Esophagus muscularis mucosa (tissue), 4 donors: ENCODE results near the gene PKD1L1. TPM values are rescaled to one million over a fixed set of nuclear protein-coding genes. Genes with fewer than 3 reads are reported as not detected.

Source experiments
- DNase-seq: peaks from one replicate; pipeline ENCODE4 v3.0.0-alpha.2; 2017; ENCODE audit errors: extremely low spot score
- H3K27ac ChIP-seq, 4 donors: fragments of 200-600 bp; sonication (generic); replicated peaks in 1 of 4; 1 replicate in 3 of 4; 2 replicates in 1 of 4; pipeline ENCODE4 v1.5.1; 2016 to 2019; ENCODE audit warnings: mild to moderate bottlenecking in 1 of 4
- H3K27me3 ChIP-seq, 4 donors: fragments of 200-600 bp; sonication (generic); one replicate each; pipeline versions ENCODE4 v1.5.1 to v1.6.0; 2016 to 2019
- H3K36me3 ChIP-seq, 4 donors: fragments of 200-600 bp; sonication (generic); one replicate each; pipeline ENCODE4 v1.5.1; 2016 to 2019
- H3K4me1 ChIP-seq, 4 donors: fragments of 200-600 bp; sonication (generic); one replicate each; pipeline ENCODE4 v1.5.1; 2016 to 2019
- H3K4me3 ChIP-seq, 4 donors: fragments of 200-600 bp; sonication (generic); 1 replicate in 2 of 4; 2 replicates in 2 of 4; pipeline ENCODE4 v1.5.1; 2016 to 2019; ENCODE audit warnings: mild to moderate bottlenecking in 4 of 4, moderate library complexity in 1 of 4
- H3K9me3 ChIP-seq, 4 donors: fragments of 200-600 bp; sonication (generic); 1 replicate in 3 of 4; 2 replicates in 1 of 4; pipeline ENCODE4 v1.5.1; 2016 to 2019
- EP300 ChIP-seq: sonication (generic); formaldehyde crosslinking; IDR thresholded peaks from one replicate; pipeline ENCODE4 v1.6.1; 2017; ENCODE audit warnings: antibody characterized with exemption
- POLR2A ChIP-seq: fragments of 450-650 bp; IDR thresholded peaks from one replicate; pipeline ENCODE4 v1.6.1; 2017; ENCODE audit warnings: antibody characterized with exemption, moderate library complexity, mild to moderate bottlenecking, low read depth
- POLR2AphosphoS5 ChIP-seq, 2 donors: sonication (generic); formaldehyde crosslinking; IDR thresholded peaks; one replicate each; pipeline ENCODE4 v1.6.1; 2017; ENCODE audit warnings: antibody characterized with exemption in 2 of 2
- WGBS: methylation state at CpG from one replicate; pipeline ENCODE4 v1.1.5; 2018; 5-methylcytosine and 5-hydroxymethylcytosine counted together
- intact Hi-C: fragments of 100-400 bp; cut with DNase I; formaldehyde crosslinking; loops from one replicate; pipeline ENCODE4 v1.15.1; 2023
- total RNA-seq, 4 donors: library from RNA; depleted of rRNA; stranded (reverse); fragments of >200 nt; gene quantifications; one replicate each; pipeline versions ENCODE4 v1.1.0 to v1.2.1, GENCODE V29; 2016
- TF ChIP-seq, protein P1 (sequence below), 3 experiments: fragments of 200-600 bp in 2 of 3; fragments of 450-650 bp in 1 of 3; sonication (generic) in 2 of 3; IDR thresholded peaks; one replicate each; pipeline ENCODE4 v1.5.1; 2017 to 2019; ENCODE audit warnings: antibody characterized with exemption in 3 of 3, mild to moderate bottlenecking in 2 of 3, moderate library complexity in 1 of 3

Gene PKD1L1
- total RNA-seq, 4 donors from 2014 or later = 0.50 to 1.7 (median 0.73) TPM

DNA sequence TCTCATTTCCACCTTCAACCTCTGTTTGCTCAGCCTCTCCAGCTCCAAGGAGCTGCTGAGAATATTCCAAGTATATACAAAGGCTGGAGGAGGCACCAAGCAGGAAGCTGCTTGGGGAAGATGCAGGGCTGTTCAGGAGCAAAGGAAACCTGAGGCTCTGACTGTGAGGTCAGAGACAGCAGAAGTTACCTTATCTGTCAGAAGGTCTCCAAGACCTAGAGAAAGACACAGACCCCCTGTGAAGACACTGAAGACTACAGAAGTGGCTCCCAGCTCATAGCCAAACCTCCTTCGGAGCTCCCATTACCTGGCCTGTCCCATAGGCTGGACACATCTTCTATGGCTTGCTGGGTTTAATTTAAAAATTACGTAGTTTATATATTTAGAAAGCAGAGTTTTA is 53.2 kb downstream of the PKD1L1 start:
- TF ChIP-seq, protein P1, sequence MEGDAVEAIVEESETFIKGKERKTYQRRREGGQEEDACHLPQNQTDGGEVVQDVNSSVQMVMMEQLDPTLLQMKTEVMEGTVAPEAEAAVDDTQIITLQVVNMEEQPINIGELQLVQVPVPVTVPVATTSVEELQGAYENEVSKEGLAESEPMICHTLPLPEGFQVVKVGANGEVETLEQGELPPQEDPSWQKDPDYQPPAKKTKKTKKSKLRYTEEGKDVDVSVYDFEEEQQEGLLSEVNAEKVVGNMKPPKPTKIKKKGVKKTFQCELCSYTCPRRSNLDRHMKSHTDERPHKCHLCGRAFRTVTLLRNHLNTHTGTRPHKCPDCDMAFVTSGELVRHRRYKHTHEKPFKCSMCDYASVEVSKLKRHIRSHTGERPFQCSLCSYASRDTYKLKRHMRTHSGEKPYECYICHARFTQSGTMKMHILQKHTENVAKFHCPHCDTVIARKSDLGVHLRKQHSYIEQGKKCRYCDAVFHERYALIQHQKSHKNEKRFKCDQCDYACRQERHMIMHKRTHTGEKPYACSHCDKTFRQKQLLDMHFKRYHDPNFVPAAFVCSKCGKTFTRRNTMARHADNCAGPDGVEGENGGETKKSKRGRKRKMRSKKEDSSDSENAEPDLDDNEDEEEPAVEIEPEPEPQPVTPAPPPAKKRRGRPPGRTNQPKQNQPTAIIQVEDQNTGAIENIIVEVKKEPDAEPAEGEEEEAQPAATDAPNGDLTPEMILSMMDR (IDR thresholded peaks at IDR 0.05) = no peak
- Histone ChIP-seq H3K27ac (no peak overlapping the region), H3K4me3 (no peak overlapping the region), H3K9me3 (no peaks in the 10 kb centered on the region), H3K36me3 (peaks cover 0 to 19% (median 0%) of the 10 kb centered on the region in 4 donors), H3K4me1 (no peaks in the 10 kb centered on the region), H3K27me3 (peaks cover 0 to 5% (median 0%) of the 10 kb centered on the region in 4 donors)
- peak; percentile 66 for DNase-seq
- intact Hi-C loops = no loop called here
- WGBS = 94% methylated on average over 2 of the region's 2 CpGs

DNA sequence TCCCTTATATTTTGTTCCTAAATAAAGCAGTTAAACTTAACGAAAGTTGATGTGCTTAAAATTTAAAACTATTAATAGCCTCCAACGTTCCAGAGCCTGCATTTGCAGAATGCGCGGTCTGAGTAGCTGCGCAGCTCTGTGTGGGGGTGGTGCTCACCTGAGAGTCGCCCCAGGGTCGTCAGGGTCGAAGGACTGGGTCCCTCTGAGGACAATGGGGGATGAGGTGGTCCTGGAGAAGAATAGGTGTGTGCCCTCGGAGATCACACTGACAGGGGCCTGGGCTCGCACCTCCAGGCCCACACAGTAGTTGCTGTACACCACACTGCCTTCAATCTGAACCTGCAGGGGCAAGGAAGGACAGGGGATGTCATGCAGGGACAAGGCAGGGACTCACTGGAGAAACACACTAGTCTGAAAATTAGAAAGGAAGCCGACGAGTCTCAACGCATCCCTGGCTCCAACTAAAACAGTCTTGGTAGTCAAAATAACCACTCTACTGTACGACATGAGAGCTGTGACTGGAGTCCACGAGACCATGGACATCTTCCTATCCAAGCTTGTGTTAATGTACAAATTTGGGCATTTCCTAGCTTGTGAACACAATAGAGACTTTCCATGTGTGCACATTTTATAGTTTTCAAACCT is 54.4 kb downstream of the PKD1L1 start:
- intact Hi-C loops = no loop called here
- WGBS = 90% methylated on average over 15 of the region's 15 CpGs
- Histone ChIP-seq H3K27me3 (peaks cover 0 to 5% (median 0%) of the 10 kb centered on the region in 4 donors), H3K4me3 (no peak overlapping the region), H3K27ac (no peak overlapping the region), H3K36me3 (peaks cover 0 to 19% (median 0%) of the 10 kb centered on the region in 4 donors), H3K4me1 (no peaks in the 10 kb centered on the region), H3K9me3 (no peaks in the 10 kb centered on the region)
- TF ChIP-seq POLR2AphosphoS5 (IDR thresholded peaks at IDR 0.05) = no peak
- TF ChIP-seq EP300 = no peak
- no peak for TF ChIP-seq POLR2A
- TF ChIP-seq, protein P1 (IDR thresholded peaks at IDR 0.05) = no peak
- no peak for DNase-seq

DNA sequence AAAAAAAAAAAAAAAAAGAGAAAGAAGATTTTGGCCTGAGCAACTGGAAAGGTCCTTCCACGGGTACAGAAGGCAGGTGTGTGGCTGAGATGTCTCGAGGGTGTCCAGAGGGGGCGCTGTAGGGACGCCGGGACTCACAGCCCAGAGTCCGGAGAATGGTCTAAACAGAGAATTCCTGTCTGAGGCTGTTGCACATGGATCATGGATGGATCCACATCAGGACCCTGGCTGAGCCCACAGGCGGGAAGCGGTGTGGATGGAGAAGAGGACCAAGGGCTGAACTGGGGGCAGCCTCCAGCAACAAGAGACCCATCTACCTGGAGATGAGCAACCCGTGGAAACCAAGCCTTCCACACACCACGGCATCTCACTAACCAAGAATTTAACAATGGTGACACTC is 55.0 kb downstream of the PKD1L1 start:
- Histone ChIP-seq H3K4me3 (no peak overlapping the region), H3K4me1 (no peaks in the 10 kb centered on the region), H3K36me3 (peaks cover 0 to 19% (median 0%) of the 10 kb centered on the region in 4 donors), H3K9me3 (no peaks in the 10 kb centered on the region), H3K27me3 (peaks cover 0 to 5% (median 0%) of the 10 kb centered on the region in 4 donors), H3K27ac (no peak overlapping the region)
- intact Hi-C loops = no loop called here
- 69% methylated on average over 10 of the region's 10 CpGs for WGBS
- TF ChIP-seq, protein P1 (IDR thresholded peaks at IDR 0.05) = no peak
- TF ChIP-seq EP300 (no peak), POLR2A (no peak), POLR2AphosphoS5 (IDR thresholded peaks at IDR 0.05) (no peak)
- peak; percentile 88 for DNase-seq

DNA sequence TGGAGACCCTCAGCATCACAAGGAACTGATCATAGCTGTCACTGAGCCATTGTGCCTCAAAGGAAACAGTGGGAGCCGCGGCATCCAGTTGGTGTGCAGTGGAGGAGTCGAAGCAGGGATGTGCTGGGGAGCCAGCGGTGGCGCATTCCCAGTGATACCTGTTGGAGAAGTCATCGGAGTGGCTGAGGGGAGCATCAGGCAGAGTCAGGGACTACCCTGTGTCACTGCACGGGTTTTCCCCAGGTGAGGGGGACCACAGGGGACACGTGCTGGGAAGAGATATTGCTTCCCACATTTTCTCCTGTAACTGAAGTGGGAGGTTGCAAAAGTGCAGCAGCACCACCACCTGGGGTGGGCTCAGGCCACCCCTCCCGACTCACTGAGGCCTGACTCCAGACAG is 57.7 kb downstream of the PKD1L1 start:
- Histone ChIP-seq H3K27ac (no peak overlapping the region), H3K36me3 (peaks cover 0 to 13% (median 0%) of the 10 kb centered on the region in 4 donors), H3K4me1 (no peaks in the 10 kb centered on the region), H3K27me3 (no peaks in the 10 kb centered on the region), H3K9me3 (no peaks in the 10 kb centered on the region), H3K4me3 (no peak overlapping the region)
- 87% methylated on average over 9 of the region's 9 CpGs for WGBS
- TF ChIP-seq EP300 (no peak), POLR2A (no peak), POLR2AphosphoS5 (IDR thresholded peaks at IDR 0.05) (no peak)
- TF ChIP-seq, protein P1 (IDR thresholded peaks at IDR 0.05) = no peak
- DNase-seq = peak; percentile 88
- intact Hi-C loops = no loop called here

DNA sequence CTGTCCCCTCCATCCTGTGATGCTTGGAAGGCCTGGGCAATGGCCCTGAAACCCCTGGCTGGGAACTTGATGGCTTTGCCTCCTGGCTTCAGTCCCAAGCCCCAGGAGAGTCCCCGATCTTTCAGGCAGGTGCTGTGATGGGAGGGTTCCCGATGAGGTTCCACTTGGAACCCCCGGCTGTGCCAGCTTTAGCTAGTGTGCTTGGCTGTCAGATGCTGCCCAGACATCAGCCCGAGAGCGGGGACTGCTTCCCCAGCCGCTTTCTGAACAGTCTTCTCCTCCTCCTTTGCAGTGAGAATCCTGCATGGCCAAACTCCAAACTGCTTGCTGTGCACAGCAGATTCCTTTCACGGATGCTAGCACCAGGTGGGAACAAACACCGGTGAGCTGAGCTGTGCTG is 58.1 kb downstream of the PKD1L1 start:
- intact Hi-C loops = no loop called here
- peak; percentile 74 for DNase-seq
- Histone ChIP-seq H3K27ac (no peak overlapping the region), H3K9me3 (no peaks in the 10 kb centered on the region), H3K27me3 (no peaks in the 10 kb centered on the region), H3K36me3 (peaks cover 0 to 18% (median 0%) of the 10 kb centered on the region in 4 donors), H3K4me1 (no peaks in the 10 kb centered on the region), H3K4me3 (no peak overlapping the region)
- WGBS = 67% methylated on average over 5 of the region's 8 CpGs
- TF ChIP-seq, protein P1 (IDR thresholded peaks at IDR 0.05) = no peak
- no peak for TF ChIP-seq EP300
- TF ChIP-seq POLR2AphosphoS5 (IDR thresholded peaks at IDR 0.05) = no peak
- TF ChIP-seq POLR2A = no peak
